GM12873 (cell line): ENCODE measurements around the gene C9orf43.

Source experiments
- TF ChIP-seq, protein P1 (sequence below): IDR thresholded peaks from 2 replicates; pipeline ENCODE4 v1.5.1; 2012; ENCODE audit warnings: low read depth, mild to moderate bottlenecking, moderate library complexity, low read length, control low read depth; ENCODE audit not compliant: insufficient read depth; ENCODE audit errors: missing control alignments

The C9orf43 gene

GRCh38 chr9:113401027-113401792 is 9.3 kb upstream of the C9orf43 start, which contains the start of gene ALAD:
ALAD (minus strand) TSS chr9:113401284; CDS start chr9:113393559, 7,725 bp downstream.
- TF ChIP-seq, protein P1, sequence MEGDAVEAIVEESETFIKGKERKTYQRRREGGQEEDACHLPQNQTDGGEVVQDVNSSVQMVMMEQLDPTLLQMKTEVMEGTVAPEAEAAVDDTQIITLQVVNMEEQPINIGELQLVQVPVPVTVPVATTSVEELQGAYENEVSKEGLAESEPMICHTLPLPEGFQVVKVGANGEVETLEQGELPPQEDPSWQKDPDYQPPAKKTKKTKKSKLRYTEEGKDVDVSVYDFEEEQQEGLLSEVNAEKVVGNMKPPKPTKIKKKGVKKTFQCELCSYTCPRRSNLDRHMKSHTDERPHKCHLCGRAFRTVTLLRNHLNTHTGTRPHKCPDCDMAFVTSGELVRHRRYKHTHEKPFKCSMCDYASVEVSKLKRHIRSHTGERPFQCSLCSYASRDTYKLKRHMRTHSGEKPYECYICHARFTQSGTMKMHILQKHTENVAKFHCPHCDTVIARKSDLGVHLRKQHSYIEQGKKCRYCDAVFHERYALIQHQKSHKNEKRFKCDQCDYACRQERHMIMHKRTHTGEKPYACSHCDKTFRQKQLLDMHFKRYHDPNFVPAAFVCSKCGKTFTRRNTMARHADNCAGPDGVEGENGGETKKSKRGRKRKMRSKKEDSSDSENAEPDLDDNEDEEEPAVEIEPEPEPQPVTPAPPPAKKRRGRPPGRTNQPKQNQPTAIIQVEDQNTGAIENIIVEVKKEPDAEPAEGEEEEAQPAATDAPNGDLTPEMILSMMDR = peak; percentile 91

DNA sequence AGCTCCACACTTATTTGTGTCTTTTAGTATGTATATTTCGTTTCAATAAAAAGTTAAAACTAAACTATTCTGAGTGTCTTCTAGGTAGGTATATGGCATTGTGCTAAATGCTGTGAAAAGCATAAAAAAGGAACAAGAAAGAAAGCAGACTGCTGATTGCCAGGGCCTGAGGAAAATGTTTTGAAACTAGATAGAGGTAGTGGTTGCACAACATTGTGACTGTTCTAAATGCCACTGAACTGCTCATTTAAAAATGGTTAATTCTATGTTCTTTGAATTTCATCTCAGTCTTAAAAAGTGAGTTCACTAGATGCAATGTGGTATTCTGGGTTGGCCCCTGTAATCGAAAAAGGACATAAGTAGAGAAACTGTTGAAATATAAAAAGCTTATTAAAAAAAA is 6.9 kb upstream of the C9orf43 start:
- TF ChIP-seq, protein P1 = no peak

GRCh38 chr9:113406873-113407511 is 3.6 kb upstream of the C9orf43 start:
- TF ChIP-seq, protein P1 = peak; percentile 84

DNA sequence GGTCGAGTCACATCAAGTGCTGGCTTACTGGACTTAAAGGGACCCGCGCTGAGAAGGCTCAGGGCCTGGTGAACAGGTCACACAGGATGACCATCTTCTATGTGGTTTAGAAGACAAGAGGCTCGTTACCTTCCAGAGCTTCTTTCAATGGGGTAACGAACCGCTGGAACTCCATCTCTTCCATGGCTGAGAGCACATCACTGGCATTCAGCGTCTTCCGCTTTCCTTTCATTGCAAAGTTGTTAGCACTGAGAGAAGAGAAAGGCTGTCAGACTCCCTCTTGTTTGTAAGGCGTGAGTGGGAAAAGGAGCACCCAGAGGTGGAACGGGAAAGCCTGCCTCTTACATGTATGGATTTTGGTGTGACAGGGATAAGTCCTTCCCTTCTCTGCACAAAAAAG is 1.1 kb upstream of the C9orf43 start:
- TF ChIP-seq, protein P1 = no peak

DNA sequence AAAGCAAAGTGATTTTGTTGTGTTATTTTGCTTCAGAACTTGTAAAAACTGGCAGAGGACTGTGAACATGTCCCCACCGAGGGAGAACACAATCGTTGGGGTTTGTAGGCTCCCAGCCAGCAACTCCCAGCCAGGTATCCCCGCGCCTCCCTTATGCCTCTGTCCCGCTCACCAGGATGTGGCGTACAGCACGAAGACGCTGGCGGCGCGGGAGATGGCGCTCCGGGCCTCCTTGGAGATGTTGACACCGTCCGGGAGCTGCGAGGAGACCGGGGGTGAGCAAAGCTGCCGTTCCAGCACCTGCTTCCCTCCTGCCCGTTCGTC is 702 bp upstream of the C9orf43 start:
- TF ChIP-seq, protein P1 = no peak

DNA sequence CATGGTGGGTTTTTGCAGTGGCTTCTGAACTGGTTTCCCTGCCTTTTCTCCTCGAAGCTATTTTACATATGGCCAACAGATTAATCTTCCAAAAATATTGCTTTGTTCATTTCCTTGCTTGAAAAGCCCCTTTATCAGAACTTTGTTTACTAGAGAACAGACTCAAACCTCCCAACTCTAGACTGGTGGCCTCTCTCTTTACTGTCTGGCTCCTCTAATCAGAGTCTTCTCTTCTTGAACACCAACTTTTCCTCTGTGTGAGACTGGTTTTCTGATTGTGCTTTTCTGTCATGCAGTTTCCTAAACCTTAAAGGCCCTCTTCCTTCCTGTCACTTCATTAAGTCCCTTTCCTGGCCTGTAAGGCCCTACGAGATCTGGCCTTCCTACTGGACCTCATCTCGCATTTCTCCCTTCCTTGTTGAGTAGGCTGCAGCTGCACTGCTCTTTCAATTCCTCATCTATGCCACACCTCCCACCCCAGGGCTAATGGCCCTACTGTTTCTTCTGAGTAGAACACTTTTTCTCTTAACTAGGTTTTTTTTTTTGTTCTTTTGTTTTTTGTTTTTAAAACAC is 5.7 kb downstream of the C9orf43 start:
- TF ChIP-seq, protein P1 = no peak

DNA sequence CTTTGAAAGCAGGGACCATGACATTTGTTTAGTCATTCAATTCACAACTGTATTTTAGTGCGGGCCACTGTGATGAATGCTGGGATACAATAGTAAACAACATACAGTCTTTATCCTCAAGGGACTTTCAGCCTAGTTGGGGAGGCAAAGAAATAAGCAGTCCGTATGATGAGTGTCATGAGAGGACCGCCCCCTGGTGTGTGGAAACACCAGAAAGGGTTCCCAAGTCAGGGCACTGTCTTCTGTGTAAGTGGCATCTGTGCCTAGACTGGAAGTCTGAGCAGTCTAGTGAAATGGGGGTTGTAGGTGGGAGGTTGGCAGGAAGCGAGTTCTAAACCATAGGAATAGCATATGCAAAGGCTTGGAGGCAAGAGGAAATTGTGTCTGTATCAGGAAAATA is 6.8 kb downstream of the C9orf43 start:
- TF ChIP-seq, protein P1 = no peak
